B cell (primary cell): ENCODE measurements around the gene TRIP4. TPM values are rescaled to one million over a fixed set of nuclear protein-coding genes. Genes with fewer than 3 reads are reported as not detected.

Experiments used
- ATAC-seq: fragments of 200-7000 bp; cut with Tn5 transposase; one replicate; pipeline ENCODE4 v1.10.0; 2021; ENCODE audit warnings: low read depth, mild to moderate bottlenecking, moderate number of reproducible peaks, moderate library complexity
- CTCF ChIA-PET: fragments of 350-600 bp; sonication (Branson Sonifier 250); formaldehyde crosslinking; loops from one replicate; lab custom pipeline; 2021; ENCODE audit warnings: antibody characterized with exemption, inconsistent platforms; lab: Charles Lee
- POLR2A ChIA-PET: fragments of 350-600 bp; sonication (Branson Sonifier 250); formaldehyde crosslinking; loops from one replicate; lab custom pipeline; 2021; ENCODE audit warnings: antibody characterized with exemption; lab: Charles Lee
- DNase-seq: peaks from one replicate; pipeline ENCODE4 v3.0.0; 2013
- H2AFZ ChIP-seq: 2 replicates; pipeline ENCODE4 v1.6.1; 2012; ENCODE audit warnings: mild to moderate bottlenecking, low read depth, low read length; ENCODE audit not compliant: insufficient read depth, poor library complexity, severe bottlenecking
- H3K27ac ChIP-seq, 2 donors: 1 replicate in 1 of 2; 2 replicates in 1 of 2; pipeline ENCODE4 v1.5.1; 2012 to 2013; ENCODE audit warnings: low read length in 2 of 2, mild to moderate bottlenecking in 2 of 2, moderate library complexity in 1 of 2
- H3K27me3 ChIP-seq, 4 experiments: fragments of 200-600 bp in 1 of 4; sonication (generic) in 1 of 4; replicated peaks in 1 of 4; 1 replicate in 2 of 4; 2 replicates in 2 of 4; pipeline versions ENCODE4 v1.6.1 to v1.7.0; 2013 to 2016; ENCODE audit warnings: low read length in 3 of 4, mild to moderate bottlenecking in 2 of 4, mixed read lengths in 1 of 4, moderate library complexity in 1 of 4; ENCODE audit not compliant: insufficient read depth in 4 of 4, control insufficient read depth in 3 of 4; ENCODE audit errors: control extremely low read depth in 1 of 4
- H3K36me3 ChIP-seq, 2 experiments: replicated peaks in 1 of 2; 1 replicate in 1 of 2; 2 replicates in 1 of 2; pipeline versions ENCODE4 v1.6.1 to v1.7.1; 2013; ENCODE audit warnings: low read length in 1 of 2; ENCODE audit not compliant: insufficient read depth in 2 of 2, control insufficient read depth in 1 of 2; ENCODE audit errors: control extremely low read depth in 1 of 2, extremely low read depth in 1 of 2
- H3K4me1 ChIP-seq, 2 donors: fragments of 200-600 bp in 1 of 2; sonication (generic) in 1 of 2; 1 replicate in 1 of 2; 2 replicates in 1 of 2; pipeline versions ENCODE4 v1.5.1 to v1.6.1; 2013 to 2017; ENCODE audit warnings: low read length in 2 of 2; ENCODE audit not compliant: control insufficient read depth in 2 of 2, insufficient read depth in 2 of 2
- H3K4me2 ChIP-seq: replicated peaks from 2 replicates; pipeline ENCODE3; 2012; ENCODE audit warnings: mild to moderate bottlenecking, low read depth, low read length; ENCODE audit not compliant: poor library complexity, severe bottlenecking
- H3K4me3 ChIP-seq, 5 experiments: fragments of 200-600 bp in 1 of 5; sonication (generic) in 1 of 5; 1 replicate in 3 of 5; 2 replicates in 2 of 5; pipeline versions ENCODE4 v1.5.1 to v1.7.0; 2011 to 2016; ENCODE audit warnings: low read length in 4 of 5, mild to moderate bottlenecking in 4 of 5, low read depth in 2 of 5, control low read depth in 1 of 5, moderate library complexity in 1 of 5; ENCODE audit not compliant: insufficient read depth in 1 of 5; ENCODE audit errors: control extremely low read depth in 1 of 5, extremely low read depth in 1 of 5
- H3K79me2 ChIP-seq: fragments of 200-600 bp; sonication (generic); one replicate; pipeline ENCODE4 v1.6.0; 2016; ENCODE audit warnings: low read length; ENCODE audit not compliant: control insufficient read depth, insufficient read depth
- H3K9ac ChIP-seq: fragments of 200-600 bp; sonication (generic); 2 replicates; pipeline ENCODE4 v1.6.1; 2017; ENCODE audit warnings: mild to moderate bottlenecking, low read length, moderate library complexity
- H3K9me3 ChIP-seq, 3 donors: one replicate each; pipeline versions ENCODE4 v1.6.1 to v1.7.1; 2013; ENCODE audit warnings: low read length in 2 of 3; ENCODE audit not compliant: control insufficient read depth in 2 of 3, insufficient read depth in 1 of 3; ENCODE audit errors: control extremely low read depth in 1 of 3
- H4K20me1 ChIP-seq: 2 replicates; pipeline ENCODE4 v1.6.0; 2012; ENCODE audit warnings: mild to moderate bottlenecking, low read length; ENCODE audit not compliant: insufficient read depth, control insufficient read depth, poor library complexity, severe bottlenecking
- H3K27ac Mint-ChIP-seq: one replicate; pipeline ENCODE4 v1.8.0; 2021; ENCODE audit warnings: mixed read lengths
- H3K27me3 Mint-ChIP-seq: one replicate; pipeline ENCODE4 v1.8.0; 2021; ENCODE audit warnings: mixed read lengths
- H3K4me1 Mint-ChIP-seq: one replicate; pipeline ENCODE4 v1.8.0; 2021; ENCODE audit warnings: mixed read lengths
- H3K4me3 Mint-ChIP-seq: one replicate; pipeline ENCODE4 v1.8.0; 2021; ENCODE audit warnings: mixed read lengths
- H3K9me3 Mint-ChIP-seq: one replicate; pipeline ENCODE4 v1.8.0; 2022; ENCODE audit warnings: mixed read lengths; ENCODE audit not compliant: insufficient read depth
- CTCF ChIP-seq: fragments of 200-600 bp; IDR thresholded peaks from one replicate; pipeline ENCODE4 v1.8.0; 2022; ENCODE audit warnings: antibody characterized with exemption, mild to moderate bottlenecking
- EZH2 ChIP-seq: IDR thresholded peaks from 2 replicates; pipeline ENCODE4 v1.6.1; 2012; ENCODE audit warnings: borderline replicate concordance, low read depth, mild to moderate bottlenecking, moderate library complexity, low read length; ENCODE audit not compliant: insufficient read depth, poor library complexity, severe bottlenecking
- WGBS: methylation state at CpG from one replicate; pipeline ENCODE4 v1.1.5; 2013; ENCODE audit warnings: missing lambda C conversion rate; ENCODE audit not compliant: insufficient coverage; 5-methylcytosine and 5-hydroxymethylcytosine counted together
- intact Hi-C: fragments of 100-400 bp; cut with micrococcal nuclease; formaldehyde crosslinking; loops from one replicate; pipeline ENCODE4 v1.10.0; 2022
- polyA plus RNA-seq: library from polyadenylated mRNA; depleted of rRNA; stranded (reverse); fragments of >200 nt; gene quantifications from 2 replicates; pipeline ENCODE4 v1.2.3, GENCODE V29; 2012
- total RNA-seq, 2 donors: library from RNA; stranded (reverse); fragments of 120-200 nt in 1 of 2; gene quantifications; 1 replicate in 1 of 2; 2 replicates in 1 of 2; pipeline versions ENCODE4 v1.2.3 to v1.2.4, GENCODE V29; 2013 to 2022

The TRIP4 gene
- total and polyA plus RNA-seq, 2 donors (not counting 1 experiment from before 2014, with no cell fraction given), result 13.7 to 38.2 TPM

- Histone ChIP-seq H3K9ac (peak overlapping the region; percentile 5), H3K9me3 (no peaks in the 10 kb centered on the region), H3K27me3 (no peaks in the 10 kb centered on the region), H3K27ac (peak overlapping the region in 1 of 2 donors; percentile 6), H3K36me3 (no peaks in the 10 kb centered on the region), H4K20me1 (no peaks in the 10 kb centered on the region), H3K4me1 (peaks cover 27 to 29% of the 10 kb centered on the region in 2 donors), H3K4me3 (no peak overlapping the region), H2AFZ (no peak overlapping the region), H3K79me2 (no peaks in the 10 kb centered on the region), H3K4me2 (peak overlapping the region; percentile 52)
- Mint-ChIP-seq H3K4me3 (peak overlapping the region; percentile 20), H3K9me3 (no peaks in the 10 kb centered on the region), H3K27ac (peak overlapping the region; percentile 33), H3K4me1 (peaks cover 32% of the 10 kb centered on the region), H3K27me3 (no peaks in the 10 kb centered on the region)
- ChIA-PET POLR2A (no interaction called here), CTCF (interaction anchor here (1.2 to 1.3 kb wide), 2 partner anchors 29 to 197 kb away, joined by 3 to 4 read pairs; no protein-coding TSS in a partner anchor)
- DNase-seq (peak; percentile 68), ATAC-seq (peak; percentile 21)
- intact Hi-C loops, result no loop called here
- TF ChIP-seq EZH2 (no peak), CTCF (no peak)
- 13% methylated on average over 2 of the region's 3 CpGs for WGBS
Measured at GRCh38 chr15:64455961-64456371, 68.3 kb downstream of the TRIP4 start.

- no peak for ATAC-seq
- Histone ChIP-seq H3K4me2 (peak overlapping the region; percentile 52), H4K20me1 (no peaks in the 10 kb centered on the region), H2AFZ (no peak overlapping the region), H3K79me2 (peaks cover 6% of the 10 kb centered on the region), H3K9ac (no peak overlapping the region), H3K27ac (no peak overlapping the region), H3K27me3 (no peaks in the 10 kb centered on the region), H3K4me3 (no peak overlapping the region), H3K9me3 (no peaks in the 10 kb centered on the region), H3K36me3 (no peaks in the 10 kb centered on the region), H3K4me1 (peaks cover 32 to 34% of the 10 kb centered on the region in 2 donors)
- ChIA-PET POLR2A (no interaction called here), CTCF (interaction anchor here (1.2 to 1.3 kb wide), 2 partner anchors 29 to 196 kb away, joined by 3 to 4 read pairs; no protein-coding TSS in a partner anchor)
- Mint-ChIP-seq H3K27ac (no peak overlapping the region), H3K4me1 (peaks cover 36% of the 10 kb centered on the region), H3K4me3 (no peak overlapping the region), H3K9me3 (no peaks in the 10 kb centered on the region), H3K27me3 (no peaks in the 10 kb centered on the region)
- DNase-seq, result no peak
- intact Hi-C loops, result no loop called here
- WGBS, result no CpG with 5 or more reads among the region's 1 CpG
- TF ChIP-seq CTCF (no peak), EZH2 (no peak)
Measured at GRCh38 chr15:64456634-64457108, 69.0 kb downstream of the TRIP4 start.
